A549 treated with AZD9567 at 1 μM for 4 hours (cell line): ENCODE measurements around the gene LARGE2. TPM values are rescaled to one million over a fixed set of nuclear protein-coding genes. Genes with fewer than 3 reads are reported as not detected.

Experiments used
- total RNA-seq: library from RNA; stranded (reverse); fragments of 200-300 nt; extraction: Qiagen RNA extraction; gene quantifications from 5 replicates; pipeline ENCODE4 v1.2.3, GENCODE V29; 2022; ENCODE audit not compliant: insufficient read depth

Gene LARGE2
- 3.2 to 4.2 TPM (median 3.5 TPM) in 5 replicates for total RNA-seq

DNA sequence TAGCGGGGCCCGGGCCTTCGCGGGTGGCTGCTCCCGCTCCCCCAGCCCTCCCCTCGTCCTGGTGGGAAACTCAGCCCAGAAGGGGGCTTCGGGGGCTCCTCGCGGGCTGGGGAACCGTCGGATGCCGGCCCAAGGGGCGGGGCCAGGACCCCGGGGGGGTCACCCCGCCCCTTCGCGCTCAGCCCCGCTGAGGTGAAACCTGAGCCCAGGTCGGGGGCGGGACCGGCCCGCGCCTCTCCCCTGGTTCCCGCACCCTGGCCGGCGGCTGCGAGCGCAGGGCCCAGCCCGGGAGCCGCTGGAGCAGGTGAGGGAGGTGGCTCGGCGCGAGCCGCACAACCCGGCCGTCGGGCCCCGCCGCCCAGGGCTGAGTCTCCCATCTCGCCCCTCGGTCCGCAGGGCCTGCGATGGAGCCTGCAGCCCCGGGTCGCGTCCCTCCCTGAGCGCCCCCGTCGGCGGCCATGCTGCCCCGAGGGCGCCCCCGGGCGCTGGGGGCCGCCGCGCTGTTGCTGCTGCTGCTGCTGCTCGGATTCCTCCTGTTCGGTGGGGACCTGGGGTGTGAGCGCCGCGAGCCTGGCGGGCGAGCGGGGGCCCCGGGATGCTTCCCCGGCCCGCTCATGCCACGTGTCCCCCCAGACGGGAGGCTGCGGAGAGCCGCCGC, at the start of gene LARGE2:
Gene LARGE2, plus strand, starts transcription at position 232 of the 658 bp plus-strand sequence. Its CDS starts 227 bp downstream, at position 459.

DNA sequence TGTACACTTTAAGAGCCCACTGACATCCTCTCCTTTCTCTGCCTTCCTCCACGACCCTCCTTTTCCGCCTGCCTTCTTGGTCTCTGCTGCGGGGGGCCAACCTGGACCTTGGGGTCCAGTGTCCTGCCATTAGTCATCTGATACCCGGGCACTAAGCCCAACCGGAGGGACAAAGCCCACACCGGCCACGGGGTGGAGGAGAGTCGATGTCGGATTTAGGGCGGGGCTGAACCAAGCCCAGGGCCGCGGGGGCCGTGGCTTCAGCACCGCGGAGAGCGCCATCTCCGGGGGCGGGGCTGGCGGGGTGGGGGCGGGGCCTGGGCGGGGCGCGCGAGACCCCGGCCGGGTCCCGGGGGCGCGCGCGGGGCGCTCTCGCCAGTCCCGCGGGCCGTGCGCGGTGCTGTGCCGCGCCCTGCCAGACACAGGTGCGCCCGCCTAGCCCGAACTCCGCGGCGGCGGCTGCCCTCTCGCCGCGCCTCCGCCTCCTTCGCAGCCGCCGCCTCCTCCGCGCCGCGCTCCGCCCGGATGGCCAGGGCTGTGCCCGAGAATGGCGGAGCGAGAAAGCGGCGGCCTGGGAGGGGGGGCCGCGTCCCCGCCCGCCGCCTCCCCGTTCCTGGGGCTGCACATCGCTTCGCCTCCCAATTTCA, 37.1 kb upstream of the LARGE2 start, which contains the start of gene MAPK8IP1:
Gene MAPK8IP1, plus strand, starts transcription at position 378 of the 647 bp plus-strand sequence. Its CDS starts 170 bp downstream, at position 548.

DNA sequence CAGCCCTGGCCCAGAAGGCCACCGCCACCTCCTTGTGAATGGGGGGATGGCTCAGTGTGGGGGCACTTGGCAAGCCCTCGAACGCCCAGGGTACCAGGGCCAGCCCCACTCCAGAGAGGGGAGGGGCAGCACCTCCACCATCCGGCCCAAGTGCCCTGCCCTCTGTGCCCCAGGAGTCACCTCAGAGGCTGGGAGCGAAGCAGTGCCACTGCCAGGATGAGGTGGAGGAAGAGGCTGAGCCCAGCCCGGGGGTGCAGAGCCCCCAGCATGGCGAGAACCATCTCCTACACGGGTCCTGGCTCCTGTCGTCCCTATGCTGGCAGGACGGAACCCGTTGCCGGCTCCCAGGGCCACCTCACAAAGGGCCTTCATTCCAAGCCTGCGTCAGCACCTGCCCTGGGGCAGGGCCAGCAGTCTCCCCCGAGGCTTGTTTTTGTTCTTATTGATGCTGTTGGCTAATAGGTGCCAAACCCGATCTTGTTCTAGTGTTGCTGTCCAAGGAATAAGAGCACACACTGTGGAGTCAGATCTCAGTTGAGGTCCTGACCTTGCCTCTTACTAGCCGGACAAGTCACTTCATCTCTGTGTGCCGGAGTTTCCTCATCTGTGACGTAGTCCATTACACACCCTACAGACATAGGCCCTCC, 15.4 kb upstream of the LARGE2 start, which contains the start of gene FREY1:
Gene FREY1, minus strand, starts transcription at position 307 of the 647 bp plus-strand sequence. Its CDS starts 26 bp downstream, at position 281.

DNA sequence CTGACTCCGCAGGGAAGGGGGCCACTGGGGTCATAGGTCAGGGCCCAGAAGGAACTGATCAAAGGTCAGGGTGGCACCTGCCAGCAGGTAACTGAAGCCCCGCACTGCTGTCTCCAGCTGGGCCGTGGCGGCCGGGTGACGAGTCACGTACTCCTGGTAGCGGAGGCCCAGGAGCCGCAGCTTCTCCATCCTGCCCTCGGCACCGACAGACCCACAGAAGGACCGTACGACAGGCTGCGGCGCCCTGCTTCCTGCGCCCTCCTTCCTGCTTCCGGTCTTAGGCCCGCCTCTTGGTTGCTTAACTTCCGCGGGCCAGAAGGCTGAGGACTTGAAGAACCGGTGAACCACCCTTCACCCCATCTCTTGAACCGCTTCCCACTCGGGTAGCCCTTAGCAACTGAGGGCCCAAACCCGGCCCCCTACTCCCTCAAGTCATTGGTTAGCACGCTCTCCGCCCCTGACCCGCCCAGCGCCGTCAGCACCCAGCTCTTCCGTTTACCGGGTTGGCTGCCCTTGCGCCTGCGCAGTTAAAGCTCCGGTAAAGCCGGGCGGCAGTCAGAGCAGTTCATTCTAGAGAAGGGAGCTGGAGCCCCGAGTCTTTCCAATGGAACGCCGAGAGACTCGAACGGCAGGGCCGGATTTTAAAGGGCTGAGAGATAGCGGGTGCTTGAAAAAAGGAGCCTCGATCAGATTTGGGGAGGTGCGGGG, 4.7 kb upstream of the LARGE2 start, which contains the start of gene PEX16:
Gene PEX16, minus strand, starts transcription at position 255 of the 708 bp plus-strand sequence. Its CDS starts 66 bp downstream, at position 189.

Other genes starting within 250 kb of the LARGE2 start
- gene SLC35C1, start 117.5 kb upstream of the LARGE2 start, total RNA-seq: 22.6 to 32.7 TPM (median 30.4 TPM) in 5 replicates
- gene CRY2, start 75.2 kb upstream of the LARGE2 start, total RNA-seq: 4.1 to 5.0 TPM (median 4.6 TPM) in 5 replicates
- 2.5 to 7.3 TPM (median 6.4 TPM) in 5 replicates for gene MAPK8IP1, start 37.0 kb upstream of the LARGE2 start, total RNA-seq
- gene FREY1, start 15.4 kb upstream of the LARGE2 start, total RNA-seq: 0.41 to 0.60 TPM (median 0.42 TPM) in 3 of 5 replicates, not detected in the others
- 14.5 to 22.9 TPM (median 20.5 TPM) in 5 replicates for gene PEX16, start 4.8 kb upstream of the LARGE2 start, total RNA-seq
- gene PHF21A, start 198.8 kb downstream of the LARGE2 start, total RNA-seq: 7.5 to 10.5 TPM (median 10.2 TPM) in 5 replicates